Measurements from ENCODE around the gene ZNF337. TPM values are rescaled to one million over a fixed set of nuclear protein-coding genes. Genes with fewer than 3 reads are reported as not detected.

The ZNF337 gene
- total and polyA plus RNA-seq, 2 donors (not counting 1 experiment from before 2014, with no cell fraction given) = 7.1 to 24.9 TPM

DNA sequence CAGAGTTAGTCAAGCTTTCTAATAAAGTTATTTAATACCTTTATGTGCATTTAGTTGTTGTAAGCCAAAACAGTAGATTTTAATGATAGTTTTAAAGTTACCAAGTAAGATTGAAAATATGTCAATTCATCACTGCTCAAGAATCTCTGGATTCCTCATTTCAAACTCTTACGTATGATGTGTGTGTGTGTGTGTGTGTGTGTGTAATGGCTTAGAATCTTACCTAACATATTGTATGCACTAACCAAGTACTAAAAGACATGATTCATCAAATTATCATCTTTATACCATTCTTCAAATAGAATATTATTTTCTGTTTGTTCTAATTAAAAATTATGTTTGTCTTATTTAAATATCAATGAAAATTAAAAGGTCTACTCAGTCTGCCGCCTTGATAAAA lies 41.5 kb upstream of the ZNF337 start:
- H3K4me1 ChIP-seq (ENCODE audit: control insufficient read depth, extremely low read depth, insufficient read depth, low read length) = no peaks in the 10 kb centered on the region
- no peaks in the 10 kb centered on the region for H4K20me1 ChIP-seq (ENCODE audit: control insufficient read depth, extremely low read depth, insufficient read depth, low read length)
- no peak overlapping the region for H3K4me3 ChIP-seq (replicated peaks in 1 of 4; ENCODE audit: control extremely low read depth in 1 of 4, insufficient read depth in 1 of 4, low read depth in 3 of 4, low read length in 4 of 4)
- no peak overlapping the region for H3K9ac ChIP-seq (ENCODE audit: insufficient read depth, low read length)
- no peak overlapping the region for H3K4me2 ChIP-seq (ENCODE audit: extremely low read depth, insufficient read depth, low read length)
- no peaks in the 10 kb centered on the region for H3K36me3 ChIP-seq (ENCODE audit: control insufficient read depth, insufficient read depth, low read length)
- no peaks in the 10 kb centered on the region for H3K79me2 ChIP-seq (ENCODE audit: control insufficient read depth, insufficient read depth, low read length)
- no peaks in the 10 kb centered on the region for H3K27me3 ChIP-seq (ENCODE audit: control insufficient read depth, insufficient read depth, low read length)
- no peaks in the 10 kb centered on the region for H3K9me3 ChIP-seq (ENCODE audit: control insufficient read depth, insufficient read depth, low read depth, low read length)
- no peak overlapping the region for H3K27ac ChIP-seq (ENCODE audit: insufficient read depth, low read length)
- no peak overlapping the region for H2AFZ ChIP-seq (ENCODE audit: low read length)
- DNase-seq (ENCODE audit: low read depth in 2 of 2) = peak; percentile 8 to 23
- TF ChIP-seq, protein P1, sequence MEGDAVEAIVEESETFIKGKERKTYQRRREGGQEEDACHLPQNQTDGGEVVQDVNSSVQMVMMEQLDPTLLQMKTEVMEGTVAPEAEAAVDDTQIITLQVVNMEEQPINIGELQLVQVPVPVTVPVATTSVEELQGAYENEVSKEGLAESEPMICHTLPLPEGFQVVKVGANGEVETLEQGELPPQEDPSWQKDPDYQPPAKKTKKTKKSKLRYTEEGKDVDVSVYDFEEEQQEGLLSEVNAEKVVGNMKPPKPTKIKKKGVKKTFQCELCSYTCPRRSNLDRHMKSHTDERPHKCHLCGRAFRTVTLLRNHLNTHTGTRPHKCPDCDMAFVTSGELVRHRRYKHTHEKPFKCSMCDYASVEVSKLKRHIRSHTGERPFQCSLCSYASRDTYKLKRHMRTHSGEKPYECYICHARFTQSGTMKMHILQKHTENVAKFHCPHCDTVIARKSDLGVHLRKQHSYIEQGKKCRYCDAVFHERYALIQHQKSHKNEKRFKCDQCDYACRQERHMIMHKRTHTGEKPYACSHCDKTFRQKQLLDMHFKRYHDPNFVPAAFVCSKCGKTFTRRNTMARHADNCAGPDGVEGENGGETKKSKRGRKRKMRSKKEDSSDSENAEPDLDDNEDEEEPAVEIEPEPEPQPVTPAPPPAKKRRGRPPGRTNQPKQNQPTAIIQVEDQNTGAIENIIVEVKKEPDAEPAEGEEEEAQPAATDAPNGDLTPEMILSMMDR (conservative IDR thresholded peaks at IDR 0.05 in 1 of 2, IDR thresholded peaks at IDR 0.05 in 1 of 2; ENCODE audit: low read depth in 1 of 2, low read length in 2 of 2) = no peak
- TF ChIP-seq EZH2 (IDR thresholded peaks at IDR 0.05; ENCODE audit: low read length, missing control alignments) = no peak

DNA sequence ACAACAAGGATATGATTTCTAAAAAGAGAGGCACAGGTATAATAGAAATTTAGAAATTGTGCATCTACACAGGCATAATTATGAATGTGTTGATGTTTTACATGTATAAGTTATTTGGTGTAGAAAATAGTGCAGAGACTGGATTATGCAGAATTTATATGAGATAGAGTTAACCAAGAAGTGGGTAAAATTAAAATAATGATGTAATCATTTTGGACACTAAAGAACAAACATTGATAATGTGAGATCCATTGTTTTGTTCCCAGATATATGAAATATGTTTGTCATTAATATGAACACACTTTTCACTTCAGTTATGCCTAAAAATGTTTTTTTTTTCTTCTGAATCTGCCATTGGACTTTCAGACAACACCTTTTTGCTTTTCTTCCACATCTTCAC lies 37.2 kb upstream of the ZNF337 start:
- H3K4me2 ChIP-seq (ENCODE audit: extremely low read depth, insufficient read depth, low read length) = no peak overlapping the region
- H3K79me2 ChIP-seq (ENCODE audit: control insufficient read depth, insufficient read depth, low read length) = no peaks in the 10 kb centered on the region
- H3K27me3 ChIP-seq (ENCODE audit: control insufficient read depth, insufficient read depth, low read length) = no peaks in the 10 kb centered on the region
- H3K4me3 ChIP-seq (replicated peaks in 1 of 4; ENCODE audit: control extremely low read depth in 1 of 4, insufficient read depth in 1 of 4, low read depth in 3 of 4, low read length in 4 of 4) = no peak overlapping the region
- H3K9me3 ChIP-seq (ENCODE audit: control insufficient read depth, insufficient read depth, low read depth, low read length) = no peaks in the 10 kb centered on the region
- H3K4me1 ChIP-seq (ENCODE audit: control insufficient read depth, extremely low read depth, insufficient read depth, low read length) = no peaks in the 10 kb centered on the region
- no peak overlapping the region for H3K9ac ChIP-seq (ENCODE audit: insufficient read depth, low read length)
- H4K20me1 ChIP-seq (ENCODE audit: control insufficient read depth, extremely low read depth, insufficient read depth, low read length) = no peaks in the 10 kb centered on the region
- no peak for DNase-seq (ENCODE audit: low read depth in 2 of 2)
- H2AFZ ChIP-seq (ENCODE audit: low read length) = no peak overlapping the region
- H3K36me3 ChIP-seq (ENCODE audit: control insufficient read depth, insufficient read depth, low read length) = no peaks in the 10 kb centered on the region
- TF ChIP-seq, protein P1 (conservative IDR thresholded peaks at IDR 0.05 in 1 of 2, IDR thresholded peaks at IDR 0.05 in 1 of 2; ENCODE audit: low read depth in 1 of 2, low read length in 2 of 2) = no peak
- TF ChIP-seq EZH2 (IDR thresholded peaks at IDR 0.05; ENCODE audit: low read length, missing control alignments) = no peak
- no peak overlapping the region for H3K27ac ChIP-seq (ENCODE audit: insufficient read depth, low read length)

DNA sequence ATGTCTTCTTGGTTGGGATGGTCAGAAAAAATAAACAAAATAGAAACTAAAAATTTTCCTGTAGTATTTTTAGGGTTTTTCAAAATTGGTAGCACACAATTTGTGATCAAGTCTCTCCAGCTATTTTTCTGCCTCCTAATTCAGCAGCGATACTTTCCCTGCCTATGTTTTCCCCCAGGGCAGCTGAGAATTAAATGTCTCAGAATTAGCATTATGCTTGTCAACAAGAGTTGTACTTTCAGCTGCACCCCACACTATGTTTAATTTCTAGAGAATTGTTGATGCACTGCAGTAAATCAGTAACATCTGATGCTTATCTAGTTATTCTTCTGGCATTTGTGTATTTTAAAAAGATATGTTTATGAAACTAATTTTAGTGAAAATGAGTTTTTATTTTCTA lies 34.2 kb upstream of the ZNF337 start:
- Histone ChIP-seq H3K79me2 (ENCODE audit: control insufficient read depth, insufficient read depth, low read length) (no peaks in the 10 kb centered on the region), H3K9ac (ENCODE audit: insufficient read depth, low read length) (no peak overlapping the region), H3K9me3 (ENCODE audit: control insufficient read depth, insufficient read depth, low read depth, low read length) (no peaks in the 10 kb centered on the region), H3K36me3 (ENCODE audit: control insufficient read depth, insufficient read depth, low read length) (no peaks in the 10 kb centered on the region), H3K27me3 (ENCODE audit: control insufficient read depth, insufficient read depth, low read length) (no peaks in the 10 kb centered on the region), H3K27ac (ENCODE audit: insufficient read depth, low read length) (no peak overlapping the region), H3K4me1 (ENCODE audit: control insufficient read depth, extremely low read depth, insufficient read depth, low read length) (no peaks in the 10 kb centered on the region), H3K4me2 (ENCODE audit: extremely low read depth, insufficient read depth, low read length) (no peak overlapping the region), H2AFZ (ENCODE audit: low read length) (no peak overlapping the region), H4K20me1 (ENCODE audit: control insufficient read depth, extremely low read depth, insufficient read depth, low read length) (no peaks in the 10 kb centered on the region), H3K4me3 (replicated peaks in 1 of 4; ENCODE audit: control extremely low read depth in 1 of 4, insufficient read depth in 1 of 4, low read depth in 3 of 4, low read length in 4 of 4) (no peak overlapping the region)
- DNase-seq (ENCODE audit: low read depth in 2 of 2) = no peak
- TF ChIP-seq EZH2 (IDR thresholded peaks at IDR 0.05; ENCODE audit: low read length, missing control alignments) = no peak
- TF ChIP-seq, protein P1 (conservative IDR thresholded peaks at IDR 0.05 in 1 of 2, IDR thresholded peaks at IDR 0.05 in 1 of 2; ENCODE audit: low read depth in 1 of 2, low read length in 2 of 2) = no peak
